PC-3 (cell line): Measurements from ENCODE around the gene CCBE1.

Experiments
- EZH2 ChIP-seq: fragments of 300-600 bp; sonication (generic); IDR thresholded peaks from one replicate; pipeline ENCODE4 v1.6.1; 2017; ENCODE audit warnings: antibody characterized with exemption, mild to moderate bottlenecking, low read length; ENCODE audit not compliant: unreplicated experiment
- EZH2phosphoT487 ChIP-seq: fragments of 300-600 bp; sonication (generic); IDR thresholded peaks from 2 replicates; pipeline ENCODE4 v1.6.1; 2018; ENCODE audit warnings: mild to moderate bottlenecking, antibody characterized with exemption, low read length, borderline replicate concordance
- TF ChIP-seq, protein P1 (sequence below): fragments of 300-600 bp; sonication (generic); conservative IDR thresholded peaks from 2 replicates; pipeline ENCODE4 v1.5.1; 2017; ENCODE audit warnings: antibody characterized with exemption, low read depth, mild to moderate bottlenecking, low read length

GRCh38 chr18:59689756-59690155 is 7.5 kb downstream of the CCBE1 start:
- TF ChIP-seq, protein P1, sequence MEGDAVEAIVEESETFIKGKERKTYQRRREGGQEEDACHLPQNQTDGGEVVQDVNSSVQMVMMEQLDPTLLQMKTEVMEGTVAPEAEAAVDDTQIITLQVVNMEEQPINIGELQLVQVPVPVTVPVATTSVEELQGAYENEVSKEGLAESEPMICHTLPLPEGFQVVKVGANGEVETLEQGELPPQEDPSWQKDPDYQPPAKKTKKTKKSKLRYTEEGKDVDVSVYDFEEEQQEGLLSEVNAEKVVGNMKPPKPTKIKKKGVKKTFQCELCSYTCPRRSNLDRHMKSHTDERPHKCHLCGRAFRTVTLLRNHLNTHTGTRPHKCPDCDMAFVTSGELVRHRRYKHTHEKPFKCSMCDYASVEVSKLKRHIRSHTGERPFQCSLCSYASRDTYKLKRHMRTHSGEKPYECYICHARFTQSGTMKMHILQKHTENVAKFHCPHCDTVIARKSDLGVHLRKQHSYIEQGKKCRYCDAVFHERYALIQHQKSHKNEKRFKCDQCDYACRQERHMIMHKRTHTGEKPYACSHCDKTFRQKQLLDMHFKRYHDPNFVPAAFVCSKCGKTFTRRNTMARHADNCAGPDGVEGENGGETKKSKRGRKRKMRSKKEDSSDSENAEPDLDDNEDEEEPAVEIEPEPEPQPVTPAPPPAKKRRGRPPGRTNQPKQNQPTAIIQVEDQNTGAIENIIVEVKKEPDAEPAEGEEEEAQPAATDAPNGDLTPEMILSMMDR: no peak
- TF ChIP-seq EZH2phosphoT487 (no peak), EZH2 (no peak)
